ENCODE results near the gene TM9SF4.

Gene TM9SF4

DNA sequence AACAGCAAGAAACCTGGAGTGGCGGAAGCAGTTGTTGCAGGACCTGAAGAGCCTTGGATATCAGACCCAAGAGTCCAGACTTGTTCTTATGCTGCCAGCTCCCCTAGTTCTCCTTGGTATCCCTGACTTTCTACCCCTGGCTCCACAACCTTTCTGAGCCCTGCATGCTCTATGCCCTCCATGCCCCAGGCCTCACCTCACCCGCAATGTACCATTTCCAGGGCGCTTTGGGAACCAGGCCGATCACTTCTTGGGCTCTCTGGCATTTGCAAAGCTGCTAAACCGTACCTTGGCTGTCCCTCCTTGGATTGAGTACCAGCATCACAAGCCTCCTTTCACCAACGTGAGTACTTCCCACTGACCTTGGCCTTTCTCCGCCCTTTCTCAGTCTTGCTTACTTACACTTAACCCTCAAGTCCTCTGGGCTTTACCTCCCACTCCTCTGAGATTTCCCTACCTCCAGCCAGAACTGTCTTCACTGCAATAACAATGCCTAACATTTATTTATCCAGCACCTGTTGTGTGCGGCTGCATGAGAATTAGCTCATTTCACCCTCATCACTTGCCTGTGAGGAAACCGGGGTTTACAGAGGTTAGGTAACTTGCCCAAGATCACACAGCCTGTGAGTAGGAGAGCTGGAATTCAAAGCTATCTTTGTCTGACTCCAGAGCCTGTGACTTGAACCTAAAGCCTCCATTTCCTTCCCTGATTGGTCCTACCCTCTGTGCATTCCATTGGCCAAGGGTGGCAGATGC lies 100.5 kb downstream of the TM9SF4 start:
- Histone ChIP-seq H3K9ac (ENCODE audit: insufficient read length) (peak overlapping the region; percentile 100), H3K4me3 (no peak overlapping the region), H3K27ac (no peak overlapping the region), H3K9me3 (ENCODE audit: low read depth, low read length) (no peaks in the 10 kb centered on the region), H3K36me3 (ENCODE audit: insufficient read depth, low read length) (peaks cover 42% of the 10 kb centered on the region)
- no peak for TF ChIP-seq EZH2 (IDR thresholded peaks at IDR 0.05)
- DNase-seq (ENCODE audit: low read depth, low spot score) = no peak

DNA sequence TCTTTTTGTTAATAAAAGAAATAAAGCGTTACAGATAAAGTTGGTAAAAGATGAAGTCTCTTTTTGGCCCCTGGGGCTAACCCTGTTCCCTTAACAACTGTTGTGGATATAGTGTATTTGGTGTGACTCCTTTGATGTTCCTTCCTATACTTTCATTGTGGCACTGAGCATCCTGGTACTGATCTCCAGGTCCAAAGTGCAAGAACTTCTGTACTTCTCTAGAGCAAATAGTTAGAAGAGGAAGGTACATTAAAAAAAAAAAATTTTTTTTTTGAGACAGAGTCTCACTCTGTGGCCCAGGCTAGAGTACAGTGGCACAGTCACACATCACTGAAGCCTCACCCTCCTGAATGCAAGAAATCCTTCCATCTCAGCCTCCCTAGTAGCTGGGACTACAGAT lies 104.4 kb downstream of the TM9SF4 start:
- H3K36me3 ChIP-seq (ENCODE audit: insufficient read depth, low read length) = peaks cover 80% of the 10 kb centered on the region
- no peak overlapping the region for H3K27ac ChIP-seq
- H3K4me3 ChIP-seq = no peak overlapping the region
- no peak overlapping the region for H3K9ac ChIP-seq (ENCODE audit: insufficient read length)
- no peaks in the 10 kb centered on the region for H3K9me3 ChIP-seq (ENCODE audit: low read depth, low read length)
- DNase-seq (ENCODE audit: low read depth, low spot score) = no peak
- TF ChIP-seq FOXP2 (optimal IDR thresholded peaks at IDR 0.05; ENCODE audit: control extremely low read depth, extremely low read length, insufficient read depth) (no peak), EZH2 (IDR thresholded peaks at IDR 0.05) (no peak), POLR2AphosphoS5 (IDR thresholded peaks at IDR 0.05; ENCODE audit: borderline replicate concordance, low read depth, low read length) (no peak)

DNA sequence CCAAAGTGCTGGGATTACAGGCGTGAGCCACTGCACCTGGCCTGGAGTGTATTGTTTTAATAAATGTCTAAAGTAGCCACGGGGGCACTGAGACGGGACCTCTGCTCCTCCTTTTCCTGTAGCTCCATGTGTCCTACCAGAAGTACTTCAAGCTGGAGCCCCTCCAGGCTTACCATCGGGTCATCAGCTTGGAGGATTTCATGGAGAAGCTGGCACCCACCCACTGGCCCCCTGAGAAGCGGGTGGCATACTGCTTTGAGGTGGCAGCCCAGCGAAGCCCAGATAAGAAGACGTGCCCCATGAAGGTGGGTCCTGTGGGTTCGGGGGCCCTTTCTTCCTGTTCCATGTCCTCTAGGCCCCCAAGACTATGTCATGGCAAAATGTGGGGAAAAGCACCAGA lies 105.6 kb downstream of the TM9SF4 start:
- Histone ChIP-seq H3K27ac (no peak overlapping the region), H3K4me3 (no peak overlapping the region), H3K9me3 (ENCODE audit: low read depth, low read length) (no peaks in the 10 kb centered on the region), H3K9ac (ENCODE audit: insufficient read length) (no peak overlapping the region), H3K36me3 (ENCODE audit: insufficient read depth, low read length) (peaks cover 80% of the 10 kb centered on the region)
- no peak for TF ChIP-seq FOXP2 (optimal IDR thresholded peaks at IDR 0.05; ENCODE audit: control extremely low read depth, extremely low read length, insufficient read depth)
- TF ChIP-seq POLR2AphosphoS5 (IDR thresholded peaks at IDR 0.05; ENCODE audit: borderline replicate concordance, low read depth, low read length) = no peak
- no peak for TF ChIP-seq EZH2 (IDR thresholded peaks at IDR 0.05)
- DNase-seq (ENCODE audit: low read depth, low spot score) = no peak

DNA sequence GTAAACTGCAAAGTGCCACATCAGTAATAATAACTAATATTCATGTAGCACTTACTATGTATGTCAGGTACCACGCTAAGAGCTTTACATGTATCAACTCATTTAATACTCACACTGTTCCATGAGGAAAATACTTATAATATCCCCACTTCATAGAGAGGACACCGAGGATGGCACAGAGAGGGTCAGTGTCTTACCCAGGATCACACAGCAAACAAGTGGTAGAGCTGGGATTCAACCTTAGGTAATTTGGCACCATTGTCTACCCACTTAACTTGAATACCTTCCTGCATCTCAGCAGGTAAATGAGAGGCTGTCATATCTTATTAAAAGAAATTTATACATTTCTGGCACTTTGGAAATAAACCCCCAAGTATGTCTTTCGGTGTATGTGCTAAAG lies 106.2 kb downstream of the TM9SF4 start:
- no peaks in the 10 kb centered on the region for H3K9me3 ChIP-seq (ENCODE audit: low read depth, low read length)
- no peak overlapping the region for H3K27ac ChIP-seq
- no peak overlapping the region for H3K9ac ChIP-seq (ENCODE audit: insufficient read length)
- DNase-seq (ENCODE audit: low read depth, low spot score) = no peak
- peaks cover 76% of the 10 kb centered on the region for H3K36me3 ChIP-seq (ENCODE audit: insufficient read depth, low read length)
- TF ChIP-seq EZH2 (IDR thresholded peaks at IDR 0.05) (no peak), FOXP2 (optimal IDR thresholded peaks at IDR 0.05; ENCODE audit: control extremely low read depth, extremely low read length, insufficient read depth) (no peak), POLR2AphosphoS5 (IDR thresholded peaks at IDR 0.05; ENCODE audit: borderline replicate concordance, low read depth, low read length) (no peak)
- no peak overlapping the region for H3K4me3 ChIP-seq

DNA sequence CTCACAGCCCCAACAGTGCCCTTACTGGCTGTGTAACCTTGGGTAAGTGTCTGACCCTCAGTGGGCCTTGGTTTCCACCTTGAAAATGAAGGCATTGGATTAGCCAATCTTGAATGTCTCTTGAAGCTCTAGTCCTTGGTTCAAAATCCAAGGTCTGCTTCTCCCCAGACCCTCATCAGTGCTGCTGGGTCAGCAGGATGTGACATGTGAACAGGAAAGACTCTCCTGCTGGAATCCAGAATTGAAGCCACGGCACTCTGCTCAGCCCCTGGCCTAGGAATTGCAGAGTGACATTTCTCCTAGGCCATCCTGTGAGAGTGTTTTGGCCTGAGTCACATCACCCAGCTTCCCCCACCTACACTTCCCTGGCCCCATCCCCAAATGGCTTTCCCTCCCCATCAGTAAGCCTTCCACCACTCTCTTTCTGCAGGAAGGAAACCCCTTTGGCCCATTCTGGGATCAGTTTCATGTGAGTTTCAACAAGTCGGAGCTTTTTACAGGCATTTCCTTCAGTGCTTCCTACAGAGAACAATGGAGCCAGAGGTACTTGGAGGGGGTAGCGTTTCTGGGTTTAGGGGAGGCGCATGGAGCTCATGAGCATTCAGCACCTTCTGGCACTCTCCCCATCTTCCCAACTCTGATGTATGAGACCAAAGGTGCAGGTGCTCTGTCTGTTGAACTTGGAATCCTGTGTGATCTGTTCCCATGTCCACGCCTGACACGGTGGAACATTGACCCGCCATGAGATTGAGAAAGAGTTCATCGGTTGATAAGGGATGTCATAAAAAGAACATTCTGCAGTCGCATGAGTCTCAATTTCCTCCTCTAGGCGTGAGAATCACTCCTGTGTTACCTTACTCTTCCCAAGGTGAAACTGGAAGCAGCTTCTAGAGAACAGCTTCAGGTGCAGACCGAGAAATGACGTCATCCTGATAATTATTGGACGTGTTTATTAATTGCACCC lies 106.9 kb downstream of the TM9SF4 start:
- DNase-seq (ENCODE audit: low read depth, low spot score) = no peak
- no peaks in the 10 kb centered on the region for H3K9me3 ChIP-seq (ENCODE audit: low read depth, low read length)
- TF ChIP-seq POLR2AphosphoS5 (IDR thresholded peaks at IDR 0.05; ENCODE audit: borderline replicate concordance, low read depth, low read length) (no peak), EZH2 (IDR thresholded peaks at IDR 0.05) (no peak), FOXP2 (optimal IDR thresholded peaks at IDR 0.05; ENCODE audit: control extremely low read depth, extremely low read length, insufficient read depth) (no peak)
- H3K9ac ChIP-seq (ENCODE audit: insufficient read length) = no peak overlapping the region
- H3K4me3 ChIP-seq = no peak overlapping the region
- no peak overlapping the region for H3K27ac ChIP-seq
- H3K36me3 ChIP-seq (ENCODE audit: insufficient read depth, low read length) = peaks cover 77% of the 10 kb centered on the region
